ENCODE results near the gene ERBB4. TPM values are rescaled to one million over a fixed set of nuclear protein-coding genes. Genes with fewer than 3 reads are reported as not detected.

The ERBB4 gene
- total RNA-seq, 1 experiment from 2014 or later = 0.15 TPM

- Histone ChIP-seq H3K36me3 (ENCODE audit: control insufficient read depth, insufficient read depth, low read length) (no peaks in the 10 kb centered on the region), H3K4me1 (ENCODE audit: control insufficient read depth, insufficient read depth, low read length) (no peaks in the 10 kb centered on the region), H3K27me3 (ENCODE audit: control insufficient read depth, insufficient read depth, low read length) (no peaks in the 10 kb centered on the region), H3K27ac (ENCODE audit: low read length) (no peak overlapping the region), H3K4me3 (ENCODE audit: low read depth in 2 of 2, low read length in 2 of 2) (no peak overlapping the region), H3K9me3 (ENCODE audit: control insufficient read depth, insufficient read depth, low read depth, low read length) (no peaks in the 10 kb centered on the region)
- ChIA-PET CTCF (no interaction called here), POLR2A (no interaction called here)
- in situ Hi-C loops (cut with HindIII; ENCODE audit: low pct_unique_long_range_greater_than_20kb, low sequenced_read_pairs) (no loop called here), intact Hi-C loops (cut with micrococcal nuclease; ENCODE audit: unreplicated experiment) (no loop called here)
- no peak for DNase-seq (ENCODE audit: low read depth, low spot score)
- 0 out of 2 replicates have a peak, but pooled peaks have one; percentile 38 for ATAC-seq
- no TSS peak for BruUV-seq (replicated peaks)
- no peak for TF ChIP-seq TCF7L2 (IDR thresholded peaks at IDR 0.05; ENCODE audit: low read depth, low read length)
- TF ChIP-seq REST (IDR thresholded peaks at IDR 0.05; ENCODE audit: insufficient read depth in 1 of 2, low read depth in 2 of 2, low read length in 1 of 2) = no peak
- no peak; the same call in 1 of the 2 replicates for TF ChIP-seq CTCF (IDR thresholded peaks at IDR 0.05)
- no peak for TF ChIP-seq SIN3A (IDR thresholded peaks at IDR 0.05; ENCODE audit: borderline replicate concordance, insufficient read depth, low read depth, low read length)
- TF ChIP-seq POLR2AphosphoS5 (IDR thresholded peaks at IDR 0.05; ENCODE audit: low read depth, low read length) = no peak
Observed at GRCh38 chr2:212528106-212528856, 10.3 kb downstream of the ERBB4 start.

GRCh38 chr2:212526059-212526458 lies 12.5 kb downstream of the ERBB4 start:
- no peak for TF ChIP-seq TCF7L2 (IDR thresholded peaks at IDR 0.05; ENCODE audit: low read depth, low read length)
- TF ChIP-seq SIN3A (IDR thresholded peaks at IDR 0.05; ENCODE audit: borderline replicate concordance, insufficient read depth, low read depth, low read length) = no peak
- no peak for TF ChIP-seq POLR2AphosphoS5 (IDR thresholded peaks at IDR 0.05; ENCODE audit: low read depth, low read length)
- TF ChIP-seq REST (IDR thresholded peaks at IDR 0.05; ENCODE audit: insufficient read depth in 1 of 2, low read depth in 2 of 2, low read length in 1 of 2) = no peak
- TF ChIP-seq CTCF (IDR thresholded peaks at IDR 0.05) = no peak
- no peak overlapping the region for H3K4me3 ChIP-seq (ENCODE audit: low read depth in 2 of 2, low read length in 2 of 2)
- BruUV-seq (replicated peaks) = no TSS peak
- H3K27ac ChIP-seq (ENCODE audit: low read length) = no peak overlapping the region
- in situ Hi-C loops (cut with HindIII; ENCODE audit: low pct_unique_long_range_greater_than_20kb, low sequenced_read_pairs) (no loop called here), intact Hi-C loops (cut with micrococcal nuclease; ENCODE audit: unreplicated experiment) (no loop called here)
- DNase-seq (ENCODE audit: low read depth, low spot score) = no peak
- ChIA-PET CTCF (no interaction called here), POLR2A (no interaction called here)
- H3K27me3 ChIP-seq (ENCODE audit: control insufficient read depth, insufficient read depth, low read length) = no peaks in the 10 kb centered on the region
- H3K4me1 ChIP-seq (ENCODE audit: control insufficient read depth, insufficient read depth, low read length) = no peaks in the 10 kb centered on the region
- no peaks in the 10 kb centered on the region for H3K9me3 ChIP-seq (ENCODE audit: control insufficient read depth, insufficient read depth, low read depth, low read length)
- ATAC-seq = no peak
- no peaks in the 10 kb centered on the region for H3K36me3 ChIP-seq (ENCODE audit: control insufficient read depth, insufficient read depth, low read length)
